COLO668 (cell line): ENCODE measurements around the gene B3GLCT.
"Not testable (repeated sequence)": the region's sequence is repeated elsewhere in the genome, so short reads cannot be mapped to it uniquely, and the experiment has no call there.

Source experiments
- DNase-seq: peaks from one replicate; lab custom pipeline; 2025; ENCODE audit not compliant: unreplicated experiment; lab: John Stamatoyannopoulos, UW

B3GLCT gene

DNA sequence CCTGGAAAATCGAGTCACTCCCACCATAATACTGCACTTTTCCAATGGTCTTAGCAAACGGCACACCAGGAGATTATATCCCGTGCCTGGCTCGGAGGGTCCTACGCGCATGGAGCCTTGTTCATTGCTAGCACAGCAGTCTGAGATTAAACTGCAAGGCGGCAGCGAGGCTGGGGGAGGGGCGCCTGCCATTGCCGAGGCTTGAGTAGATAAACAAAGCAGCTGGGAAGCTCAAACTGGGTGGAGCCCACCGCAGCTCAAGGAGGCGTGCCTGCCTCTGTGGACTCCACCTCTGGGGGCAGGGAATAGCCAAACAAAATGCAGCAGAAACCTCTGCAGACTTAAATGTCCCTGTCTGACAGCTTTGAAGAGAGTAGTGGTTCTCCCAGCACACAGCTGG is 141.1 kb downstream of the B3GLCT start:
- not testable (repeated sequence) for DNase-seq

DNA sequence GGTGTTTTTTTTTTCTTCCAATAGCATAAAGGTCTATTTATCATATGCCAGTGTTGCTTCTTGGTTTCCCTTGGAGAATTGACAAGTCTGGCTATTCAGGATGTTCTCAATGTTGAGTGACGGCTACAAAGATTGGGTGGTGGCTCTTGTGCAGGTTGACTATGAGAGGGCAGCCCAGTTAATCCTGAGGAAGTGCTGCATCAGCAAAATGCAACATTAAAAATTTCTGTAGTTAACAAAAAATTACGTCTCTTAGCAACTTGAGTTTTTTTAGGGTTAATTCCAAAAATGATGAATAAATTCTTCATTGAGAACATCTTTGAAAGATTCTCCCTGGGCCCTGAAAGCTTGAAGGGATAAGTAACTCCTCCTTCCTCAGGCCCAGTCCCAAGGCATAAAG is 147.1 kb downstream of the B3GLCT start:
- no peak for DNase-seq

DNA sequence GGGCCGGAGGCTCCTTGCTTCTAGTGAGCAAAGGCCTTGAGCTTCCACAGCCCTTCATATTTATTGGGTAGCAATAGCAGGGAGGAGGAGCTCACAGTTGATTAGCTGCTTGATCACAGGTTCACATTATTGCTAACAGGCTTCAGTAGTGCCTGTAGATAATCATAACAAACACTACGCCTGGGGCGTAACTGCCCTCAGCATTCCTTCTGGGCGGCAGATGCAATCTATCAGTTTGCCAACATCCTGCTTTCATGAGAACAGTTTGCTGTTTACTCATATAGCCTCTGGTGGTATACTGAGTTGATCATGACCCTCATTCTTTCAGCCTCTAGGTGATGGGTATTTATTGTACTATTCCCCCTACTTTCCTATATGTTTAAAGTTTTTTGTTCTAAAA is 149.4 kb downstream of the B3GLCT start:
- DNase-seq = no peak

DNA sequence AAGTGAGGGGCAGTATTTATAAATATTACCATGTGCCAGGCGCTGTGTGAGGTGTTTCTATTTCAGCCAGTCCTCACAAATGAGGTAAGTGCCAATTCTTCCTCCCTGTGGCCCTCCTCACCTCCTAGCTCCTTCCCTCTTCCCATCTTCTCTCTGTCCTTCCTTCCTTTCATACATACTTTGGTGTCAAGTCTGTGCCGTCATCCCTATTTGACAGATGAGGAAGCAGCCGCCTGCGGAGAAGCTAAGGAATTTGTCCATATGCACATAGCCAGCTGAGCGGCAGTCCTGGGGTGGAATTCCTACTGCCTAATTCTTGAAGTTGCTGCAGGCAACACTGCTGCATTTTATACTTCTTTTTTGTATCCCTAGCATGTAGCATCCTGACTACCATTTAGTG is 150.8 kb downstream of the B3GLCT start:
- no peak for DNase-seq

DNA sequence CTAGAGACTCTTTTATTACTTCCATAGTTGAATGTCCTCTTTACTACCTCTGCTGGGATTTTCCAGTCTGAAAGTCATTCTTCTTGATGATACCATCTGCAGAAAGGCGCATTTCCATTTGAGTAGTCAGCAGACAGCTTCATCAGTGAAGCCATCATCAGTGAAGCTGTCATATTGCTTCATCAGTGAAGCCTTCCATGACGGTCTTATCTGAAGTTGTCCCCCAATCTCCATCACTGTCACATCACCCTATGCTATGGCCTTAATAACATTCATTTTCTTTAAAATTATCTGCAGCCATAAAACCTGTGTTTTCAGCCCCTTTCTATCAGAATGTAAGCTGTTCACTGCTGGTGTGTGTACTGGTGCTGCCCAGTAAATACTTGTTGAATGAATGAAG is 151.6 kb downstream of the B3GLCT start:
- DNase-seq = no peak

DNA sequence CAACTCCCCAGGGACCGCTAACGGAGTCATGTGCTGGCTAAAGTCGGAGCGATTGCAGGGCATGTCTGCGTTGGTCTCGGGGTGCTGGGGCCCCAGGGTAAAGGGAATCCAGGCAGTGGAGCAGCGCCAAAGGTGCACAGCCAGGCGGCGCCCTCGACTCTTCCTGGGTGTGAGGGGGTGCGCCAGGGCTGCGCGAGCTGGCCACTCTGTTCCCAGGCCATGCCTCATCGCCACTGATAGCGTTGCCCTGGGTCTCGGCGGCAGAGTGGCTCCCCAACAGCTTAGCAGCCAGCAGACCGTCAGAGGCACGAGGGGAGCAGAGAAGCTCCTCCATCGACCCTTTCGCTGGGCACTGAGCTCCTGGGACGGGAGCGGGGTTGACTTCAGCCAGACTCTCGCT is 152.7 kb downstream of the B3GLCT start:
- no peak for DNase-seq

DNA sequence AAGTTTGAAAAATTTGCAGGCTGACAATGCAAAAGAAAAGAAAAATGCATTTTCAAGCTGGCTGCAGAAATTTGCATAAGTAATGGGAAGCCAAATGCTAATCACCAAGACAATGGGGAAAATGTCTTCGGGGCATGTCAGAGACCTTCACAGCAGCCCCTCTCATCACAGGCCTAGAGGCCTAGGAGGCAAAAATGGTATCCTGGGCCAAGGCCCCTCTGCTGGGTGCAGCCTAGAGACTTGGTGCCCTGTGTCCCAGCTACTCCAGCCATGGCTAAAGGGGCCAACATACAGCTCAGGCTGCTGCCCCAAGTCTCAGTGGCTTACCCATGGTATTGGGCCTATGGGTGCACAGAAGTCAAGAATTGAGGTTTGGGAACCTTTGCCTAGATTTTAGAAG is 155.2 kb downstream of the B3GLCT start:
- no peak for DNase-seq

DNA sequence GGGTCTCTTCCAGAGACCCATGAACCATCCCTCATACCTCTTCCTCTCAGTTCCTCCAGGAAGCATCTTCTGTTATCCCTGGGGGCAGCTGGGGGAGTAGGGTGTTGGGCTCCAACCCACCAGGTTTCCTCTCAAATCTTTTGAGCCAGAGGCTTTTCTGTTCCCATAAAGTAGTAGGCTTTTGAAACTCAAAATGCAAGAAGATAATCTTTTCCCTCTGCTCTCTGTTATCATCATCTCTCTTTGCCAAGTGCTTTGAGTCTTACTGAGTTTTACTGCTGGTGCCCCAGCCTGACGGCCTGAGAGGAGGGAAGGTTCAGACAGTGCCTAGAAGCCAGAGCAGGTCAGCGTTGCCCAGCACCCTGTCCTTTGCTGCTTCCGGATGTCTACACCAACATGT is 157.2 kb downstream of the B3GLCT start:
- no peak for DNase-seq

DNA sequence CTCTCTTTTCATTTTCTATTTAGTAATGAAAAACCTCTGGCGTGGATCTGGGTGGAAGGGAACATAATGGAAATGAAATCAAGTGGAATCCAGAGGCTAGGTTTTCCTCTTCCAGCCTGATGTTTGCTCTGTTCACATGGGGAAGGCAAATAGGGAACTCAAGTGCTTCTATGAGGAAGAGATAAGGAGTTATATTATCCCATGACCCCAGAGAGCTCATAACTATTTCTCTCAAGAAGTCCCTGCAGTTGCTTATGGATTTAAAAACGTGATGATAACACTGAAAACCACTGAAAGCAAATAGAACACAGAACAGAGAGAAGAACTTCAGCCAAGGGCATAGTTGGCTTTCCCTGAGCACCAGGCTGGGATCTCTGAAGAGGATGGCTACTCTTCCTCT is 157.8 kb downstream of the B3GLCT start:
- DNase-seq = no peak

DNA sequence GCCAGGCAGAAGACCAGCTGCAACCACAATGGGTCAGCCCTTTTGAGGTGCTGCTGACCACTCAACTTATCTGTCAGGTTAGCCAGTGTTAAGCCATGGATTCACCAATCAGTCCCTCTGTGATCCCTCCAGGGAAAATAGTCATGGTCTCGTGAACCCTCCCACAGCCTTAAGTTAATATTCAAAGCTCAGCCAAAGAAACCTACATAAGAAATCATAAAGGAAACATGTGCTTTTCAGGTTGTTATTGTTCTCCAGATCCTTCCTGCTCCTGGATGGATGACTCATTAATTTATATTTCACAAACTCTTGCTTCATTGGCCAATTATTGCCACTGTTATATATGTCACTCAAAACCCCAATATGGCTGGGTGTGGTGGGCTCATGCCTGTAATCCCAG is 161.9 kb downstream of the B3GLCT start:
- no peak for DNase-seq

DNA sequence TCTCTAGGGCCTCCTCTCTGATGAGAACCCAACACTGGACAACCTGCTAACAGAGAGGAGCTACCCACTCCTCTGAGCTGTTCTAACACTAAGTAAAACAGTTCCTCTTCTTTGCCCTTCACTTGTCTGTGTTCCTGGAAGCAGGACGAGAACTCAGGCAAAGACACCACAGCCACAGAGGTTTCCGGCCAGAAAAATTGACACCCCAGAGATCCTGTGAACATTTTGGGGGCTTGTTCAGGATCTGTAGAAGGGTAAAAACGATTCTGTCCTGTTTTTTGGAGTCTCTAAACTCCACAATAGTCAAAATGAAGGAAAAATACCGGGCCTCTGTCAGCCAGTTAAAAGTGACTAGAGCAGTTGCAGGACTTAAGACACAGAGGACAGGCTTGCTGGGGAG is 165.9 kb downstream of the B3GLCT start:
- no peak for DNase-seq

DNA sequence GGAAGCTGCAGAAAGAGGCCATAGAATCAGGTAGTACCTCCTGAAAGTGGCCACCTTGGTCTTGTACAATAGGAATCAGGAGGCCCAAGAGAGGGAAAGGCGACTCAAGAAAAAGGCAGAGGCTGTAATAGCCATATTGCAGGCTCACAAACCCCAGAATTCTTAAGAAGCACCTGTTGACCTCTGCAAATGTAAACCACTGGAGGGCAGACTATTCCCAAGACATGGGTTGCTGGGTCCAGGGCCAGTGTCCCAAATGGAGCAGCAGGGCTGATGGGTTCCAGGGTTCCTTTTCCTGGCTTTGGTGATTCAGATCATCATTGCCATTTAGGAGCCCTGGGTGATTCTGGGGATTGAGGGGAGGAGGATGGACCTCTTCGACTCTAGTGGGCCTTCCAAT is 167.6 kb downstream of the B3GLCT start:
- DNase-seq = no peak

DNA sequence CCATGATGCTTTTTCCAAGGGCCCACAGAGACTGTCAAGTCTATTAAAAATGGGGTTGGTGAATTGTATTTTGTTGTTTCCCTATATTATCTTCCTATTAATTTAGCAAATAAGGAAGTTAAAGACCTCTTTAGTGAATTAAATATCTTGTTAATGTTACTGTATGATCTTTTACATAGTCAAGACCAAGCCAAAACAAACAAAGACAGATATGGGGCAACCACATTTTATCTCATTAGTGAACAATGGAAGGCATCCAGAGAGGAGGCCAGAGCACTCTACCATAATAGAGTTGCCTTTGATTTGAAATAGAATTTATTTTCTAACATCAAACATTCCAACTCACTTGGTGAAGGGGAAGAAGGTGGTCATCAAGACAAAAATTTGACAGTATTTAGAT is 169.4 kb downstream of the B3GLCT start:
- no peak for DNase-seq

DNA sequence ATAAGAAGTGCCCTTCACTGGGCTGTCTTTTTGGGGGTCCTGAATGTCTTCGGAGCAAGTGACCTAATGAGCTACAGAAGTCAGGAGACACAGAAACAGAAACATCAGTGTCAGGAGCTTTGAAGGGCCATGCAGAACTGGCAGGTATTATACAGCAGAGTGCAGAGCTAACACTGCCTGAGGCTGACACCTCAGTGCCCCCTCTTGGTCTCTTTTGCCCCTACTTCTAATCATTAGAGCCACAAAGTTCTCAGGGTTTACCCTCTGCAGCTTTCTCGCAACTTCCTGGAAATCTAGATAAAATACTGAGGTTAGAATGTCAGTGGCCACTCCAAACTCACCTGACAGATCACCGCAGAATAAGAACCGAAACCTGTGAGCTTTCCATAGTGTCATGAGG is 172.7 kb downstream of the B3GLCT start:
- DNase-seq = no peak

DNA sequence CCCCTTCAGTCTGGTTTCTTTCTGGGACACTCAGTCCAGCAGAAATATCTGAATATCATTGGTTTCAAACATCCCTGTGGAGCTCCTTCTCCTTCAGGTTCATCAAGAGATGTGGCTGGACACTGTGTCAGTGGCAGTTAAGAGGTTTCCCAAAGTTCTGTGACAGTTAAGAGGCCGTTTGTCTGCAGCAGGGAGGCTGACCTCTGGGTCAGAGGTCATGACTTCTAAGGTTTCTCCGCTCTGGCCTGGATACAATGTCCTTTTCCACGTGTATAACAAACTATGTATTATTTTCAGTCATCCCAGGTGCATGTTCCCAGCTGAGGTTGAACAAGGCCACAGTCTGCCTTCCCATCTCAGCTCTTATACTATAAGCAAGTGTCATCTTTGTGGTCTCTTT is 174.9 kb downstream of the B3GLCT start:
- no peak for DNase-seq

DNA sequence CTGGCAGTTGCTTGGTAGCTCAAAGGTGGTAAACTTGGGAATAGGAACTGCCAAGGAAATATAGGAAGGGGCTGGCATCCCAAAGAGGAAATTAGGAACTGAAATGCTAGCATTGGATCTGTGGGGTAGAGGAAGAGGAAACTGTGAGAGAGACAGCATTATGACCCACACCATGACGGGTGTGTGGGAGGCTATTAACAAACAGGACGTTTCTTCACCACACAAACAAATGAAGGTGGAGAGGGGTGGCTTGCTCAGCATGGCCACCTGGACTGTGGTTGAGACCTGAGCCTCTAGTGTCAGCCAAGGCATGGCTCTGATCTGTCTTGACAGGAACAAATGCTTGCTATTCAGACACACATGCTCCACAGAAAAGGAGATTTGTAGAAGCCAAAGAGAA is 178.2 kb downstream of the B3GLCT start:
- DNase-seq = no peak

DNA sequence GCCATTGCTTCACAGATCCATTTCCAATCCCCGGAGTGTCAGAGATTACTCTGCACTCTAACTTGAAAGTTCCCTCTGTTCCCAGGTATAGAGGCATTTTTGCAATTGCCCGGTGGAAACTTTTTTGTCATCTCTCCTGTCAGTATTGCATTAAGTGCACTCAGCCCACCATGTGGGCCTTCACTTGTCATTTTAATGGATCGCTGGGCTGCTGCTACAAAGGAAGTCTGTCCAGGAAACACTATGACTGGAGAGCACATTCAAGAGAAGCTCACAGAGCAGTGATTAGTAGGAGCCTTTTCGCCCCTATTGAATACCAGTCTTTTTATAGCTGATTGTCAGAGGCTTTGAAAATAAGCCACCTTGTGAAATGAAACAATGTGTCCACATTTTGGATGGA is 180.9 kb downstream of the B3GLCT start:
- DNase-seq = no peak
